HG03039 (cell line): ENCODE data around the gene CDH11.

Experiments
- ATAC-seq: cut with Tn5 transposase; IDR thresholded peaks from one replicate; pipeline ENCODE4 v1.9.1; 2021; ENCODE audit warnings: mild to moderate bottlenecking, moderate library complexity; ENCODE audit not compliant: unreplicated experiment

CDH11 gene

DNA sequence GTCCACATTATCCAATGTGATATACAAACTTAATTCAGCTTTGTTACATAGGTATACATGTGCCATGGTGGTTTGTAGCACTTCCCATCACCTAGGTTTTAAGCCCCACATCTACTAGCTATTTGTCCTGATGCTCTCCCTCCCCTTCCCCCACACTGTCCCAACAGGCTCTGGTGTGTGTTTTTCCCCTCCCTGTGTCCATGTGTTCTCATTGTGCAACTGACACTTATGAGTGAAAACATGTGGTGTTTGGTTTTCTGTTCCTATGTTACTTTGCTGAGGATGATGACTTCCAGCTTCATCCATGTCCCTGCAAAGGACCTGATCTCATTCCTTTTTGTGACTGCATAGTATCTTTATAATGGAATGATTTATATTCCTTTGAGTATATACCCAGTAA, 196.7 kb downstream of the CDH11 start:
- no peak for ATAC-seq

DNA sequence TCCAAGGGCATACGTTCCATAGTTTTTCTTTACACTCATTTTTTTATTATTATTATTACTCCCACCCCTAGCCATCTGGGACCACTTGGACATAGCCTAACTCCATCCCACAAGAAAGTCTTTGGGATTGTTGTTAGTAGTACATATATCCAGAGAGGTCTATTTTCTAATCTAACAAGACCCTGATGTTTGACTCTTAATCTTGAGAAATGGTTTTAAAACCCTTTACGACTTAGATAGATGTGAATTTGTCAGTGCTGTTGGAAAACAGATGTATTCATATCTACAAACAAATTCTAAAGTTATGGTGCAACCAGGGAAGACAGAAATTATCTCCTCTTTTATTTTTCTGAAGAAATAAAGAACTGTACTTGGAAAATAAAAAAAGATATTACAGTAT, 197.8 kb downstream of the CDH11 start:
- no peak for ATAC-seq

DNA sequence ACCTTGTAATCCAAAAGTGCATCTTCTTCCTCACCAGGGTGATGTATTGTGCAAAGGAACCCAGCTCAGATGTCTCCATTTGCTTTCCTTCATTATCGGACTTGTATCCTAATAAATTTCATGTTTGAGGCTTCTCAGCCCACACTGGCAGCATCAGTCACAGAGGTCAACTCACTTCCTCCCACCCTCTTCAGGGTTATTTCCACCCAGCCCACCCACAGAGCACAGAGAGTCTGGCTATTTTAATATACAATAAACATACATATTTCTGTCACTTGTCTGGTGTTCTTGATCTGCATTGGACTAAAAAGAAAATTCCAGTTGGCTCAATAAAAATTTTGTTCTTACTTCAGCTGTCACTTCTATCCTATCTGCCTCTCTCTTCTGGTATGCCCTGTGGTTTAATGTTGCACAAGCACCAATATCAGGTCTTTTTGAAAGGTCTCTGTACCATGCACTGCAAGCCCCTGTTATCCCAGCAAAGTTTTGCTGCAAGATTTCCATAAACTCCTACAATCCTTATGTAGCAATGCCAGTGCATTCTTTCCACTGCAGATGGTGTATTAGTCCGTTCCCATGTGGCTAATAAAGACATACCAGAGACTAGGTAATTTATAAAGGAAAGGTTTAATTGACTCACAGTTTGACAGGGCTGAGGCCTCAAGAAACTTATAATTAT, 201.8 kb downstream of the CDH11 start:
- no peak for ATAC-seq

DNA sequence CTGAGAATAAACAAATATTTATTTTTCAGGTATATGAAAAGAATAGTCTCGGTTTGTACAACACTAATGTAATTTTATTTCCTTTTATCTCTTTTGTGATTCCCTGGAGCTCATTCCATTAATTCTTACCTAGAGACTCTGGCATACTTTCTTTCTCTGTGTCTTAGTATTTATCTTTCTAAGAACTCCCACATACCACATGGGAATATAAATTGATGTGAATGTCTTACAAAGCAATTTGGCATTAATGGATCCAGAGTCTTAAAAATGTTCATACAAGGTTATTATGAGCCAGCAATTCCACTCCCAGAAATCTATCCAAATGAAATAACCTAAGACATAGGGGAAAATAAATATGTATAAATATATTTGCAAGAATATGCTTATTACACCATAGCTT, 202.7 kb downstream of the CDH11 start:
- no peak for ATAC-seq

DNA sequence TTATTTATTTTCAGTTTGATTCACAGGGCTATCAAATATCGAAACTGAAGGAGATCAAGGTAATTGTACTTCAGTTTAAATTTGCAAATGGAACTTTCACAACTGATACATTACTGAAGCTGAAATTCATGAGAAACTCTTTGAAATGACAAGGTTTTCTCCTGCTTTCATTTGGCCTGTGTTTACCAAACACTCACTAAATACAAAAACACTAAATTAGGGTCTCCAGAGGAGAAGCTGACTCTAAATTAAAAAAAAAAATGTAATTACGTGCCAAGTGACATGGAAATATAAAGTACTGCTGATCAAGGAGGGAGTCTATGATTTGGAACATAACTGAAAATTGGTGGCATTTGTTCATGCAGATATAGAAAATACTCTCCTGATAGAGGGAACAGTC, 205.8 kb downstream of the CDH11 start:
- no peak for ATAC-seq

DNA sequence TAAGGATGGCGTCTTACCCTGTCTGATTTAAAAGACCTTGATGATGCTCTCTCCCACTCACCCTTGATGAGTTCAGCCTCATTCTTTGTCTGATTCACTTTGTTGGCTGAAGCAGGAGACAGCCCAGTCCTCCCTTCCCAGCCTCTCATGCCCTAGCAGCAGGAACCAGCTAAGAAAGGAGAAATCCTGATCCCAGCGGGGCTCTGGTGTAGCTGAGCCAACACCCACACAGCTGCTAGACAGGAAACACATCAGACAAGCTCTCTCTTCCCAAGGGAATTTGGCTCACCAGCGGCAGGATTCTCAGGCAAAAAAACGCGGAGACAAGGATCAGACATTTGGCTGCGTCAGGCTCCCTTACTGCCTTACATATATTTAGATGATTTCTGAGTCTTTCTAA, 211.5 kb downstream of the CDH11 start:
- no peak for ATAC-seq

DNA sequence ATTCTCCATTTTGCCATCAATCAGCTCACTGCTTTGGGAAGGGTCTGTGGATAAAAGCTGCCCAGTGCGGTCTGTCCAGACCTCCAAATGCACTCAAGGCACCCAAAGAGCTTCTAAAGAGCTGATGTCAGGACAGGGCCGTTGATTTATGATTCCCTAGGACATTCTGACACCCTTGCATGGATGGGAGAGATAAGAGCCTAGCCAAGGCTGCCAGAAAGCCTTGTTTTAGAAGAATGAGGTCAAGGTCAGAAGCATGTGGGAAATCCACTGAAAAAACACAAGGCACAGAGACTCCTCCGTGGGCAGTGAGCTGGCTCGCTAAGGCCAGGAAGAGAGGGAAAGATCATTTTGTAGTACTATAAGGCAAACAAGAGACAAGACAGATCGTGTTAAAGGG, 214.0 kb downstream of the CDH11 start:
- no peak for ATAC-seq

DNA sequence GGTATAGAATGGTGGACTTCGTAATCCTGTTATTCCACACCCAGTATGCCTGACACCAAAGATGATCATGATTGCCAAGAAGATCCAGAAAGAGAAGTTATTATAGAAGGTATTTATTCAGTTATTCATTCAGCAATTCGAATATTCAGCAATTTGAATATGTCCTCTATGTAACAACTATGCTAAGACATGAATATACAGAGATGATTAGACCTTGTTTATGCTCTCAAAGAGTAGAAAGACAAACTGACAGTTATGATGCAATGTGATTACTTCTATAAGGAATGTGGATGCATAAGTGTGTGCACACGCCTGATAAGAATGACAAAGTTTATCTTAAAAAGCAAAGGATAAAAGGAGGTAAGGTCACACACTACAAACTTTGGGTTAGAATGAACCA, 218.1 kb downstream of the CDH11 start:
- ATAC-seq = no peak

DNA sequence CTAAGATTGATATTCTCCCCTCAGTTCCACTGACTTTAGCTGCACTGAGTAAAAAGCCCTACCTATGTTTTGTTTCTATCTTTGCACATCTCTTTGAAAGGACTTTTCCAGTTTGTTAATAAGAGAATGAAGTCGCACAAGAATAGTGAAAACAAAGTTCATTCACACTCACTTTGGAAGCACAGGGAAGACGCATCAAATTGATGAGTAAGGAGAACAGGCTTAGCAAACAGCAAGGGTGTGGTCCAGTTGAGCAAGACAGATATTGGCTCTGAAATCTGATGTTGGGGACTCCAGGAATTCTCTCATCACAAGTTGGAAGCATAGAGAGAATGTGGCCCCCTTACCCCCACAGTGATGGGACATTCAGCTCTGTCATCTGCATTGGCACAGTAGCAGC, 221.3 kb downstream of the CDH11 start:
- no peak for ATAC-seq

DNA sequence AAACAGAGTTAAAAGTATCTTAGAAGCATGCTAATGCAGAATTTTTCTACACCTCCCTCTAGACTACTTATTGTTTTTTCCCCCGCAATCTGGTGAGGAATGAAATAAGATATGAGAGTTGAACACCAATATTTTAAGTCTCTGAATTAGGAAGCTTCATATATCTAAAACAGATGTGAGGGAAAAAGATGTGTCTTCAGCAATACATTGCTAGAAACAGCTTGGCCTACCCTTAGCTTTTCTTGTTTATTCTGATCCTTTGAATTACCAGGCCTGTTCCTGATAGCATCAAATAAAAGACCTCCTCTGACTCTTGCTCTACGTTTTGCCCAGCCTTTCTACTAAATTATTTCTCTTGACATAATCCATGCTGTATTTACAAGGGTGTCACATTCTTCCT, 221.8 kb downstream of the CDH11 start:
- ATAC-seq = no peak

DNA sequence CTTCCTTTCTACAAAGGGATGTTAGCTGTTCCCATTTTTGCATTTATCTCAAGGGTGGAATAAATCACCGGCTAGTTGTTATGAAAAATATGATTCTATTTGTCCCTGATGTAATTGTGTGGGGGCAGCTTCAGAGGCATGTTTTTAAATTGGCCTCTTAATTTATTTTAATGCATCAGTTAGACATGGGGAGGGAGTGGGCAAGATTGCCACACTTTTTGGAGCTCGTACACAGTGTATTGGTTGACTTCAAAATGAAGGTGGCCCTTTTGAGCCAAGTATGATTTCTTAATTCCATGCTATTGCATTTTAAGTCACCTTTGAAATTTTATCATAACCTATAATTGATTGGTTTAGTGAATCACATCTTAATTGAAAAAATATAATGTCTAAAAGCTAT, 223.7 kb downstream of the CDH11 start:
- ATAC-seq = no peak
